CD14-positive monocyte (primary cell): ENCODE measurements around the gene ZNF503. TPM values are rescaled to one million over a fixed set of nuclear protein-coding genes. Genes with fewer than 3 reads are reported as not detected.

Source experiments
- DNase-seq, 3 donors: peaks; one replicate each; pipeline ENCODE4 v3.0.0-alpha.2; 2011 to 2022
- H2AFZ ChIP-seq: 2 replicates; pipeline ENCODE4 v1.6.0; 2012; ENCODE audit warnings: mild to moderate bottlenecking, low read depth, low read length, inconsistent platforms; ENCODE audit not compliant: insufficient read depth, poor library complexity, severe bottlenecking
- H3K27ac ChIP-seq, 2 donors: 1 replicate in 1 of 2; 2 replicates in 1 of 2; pipeline ENCODE4 v1.5.1; 2012 to 2013; ENCODE audit warnings: low read length in 2 of 2, control low read depth in 1 of 2, inconsistent platforms in 1 of 2, low read depth in 1 of 2, mild to moderate bottlenecking in 1 of 2
- H3K27me3 ChIP-seq, 2 donors: one replicate each; pipeline versions ENCODE4 v1.6.0 to v1.6.1; 2011 to 2013; ENCODE audit warnings: low read length in 2 of 2; ENCODE audit not compliant: control insufficient read depth in 2 of 2, insufficient read depth in 2 of 2
- H3K36me3 ChIP-seq, 2 donors: replicated peaks in 1 of 2; 1 replicate in 1 of 2; 2 replicates in 1 of 2; pipeline versions ENCODE4 v1.5.1 to v1.6.1; 2012 to 2013; ENCODE audit warnings: low read length in 2 of 2, control low read depth in 1 of 2, inconsistent platforms in 1 of 2, mild to moderate bottlenecking in 1 of 2; ENCODE audit not compliant: insufficient read depth in 2 of 2, control insufficient read depth in 1 of 2
- H3K4me1 ChIP-seq, 2 donors: 1 replicate in 1 of 2; 2 replicates in 1 of 2; pipeline versions ENCODE4 v1.5.1 to v1.6.1; 2012 to 2013; ENCODE audit warnings: low read length in 2 of 2, control low read depth in 1 of 2, inconsistent platforms in 1 of 2, mild to moderate bottlenecking in 1 of 2, moderate library complexity in 1 of 2; ENCODE audit not compliant: insufficient read depth in 2 of 2, control insufficient read depth in 1 of 2
- H3K4me2 ChIP-seq: replicated peaks from 2 replicates; pipeline ENCODE3; 2012; ENCODE audit warnings: low read length, moderate library complexity, mild to moderate bottlenecking; ENCODE audit not compliant: poor library complexity, severe bottlenecking; ENCODE audit errors: extremely low read depth
- H3K4me3 ChIP-seq, 3 experiments: fragments of 200-600 bp in 1 of 3; sonication (generic) in 1 of 3; replicated peaks in 1 of 3; 1 replicate in 2 of 3; 2 replicates in 1 of 3; pipeline ENCODE4 v1.5.1; 2011 to 2013; ENCODE audit warnings: low read length in 3 of 3, mild to moderate bottlenecking in 3 of 3, control low read depth in 2 of 3, low read depth in 2 of 3, inconsistent platforms in 1 of 3, moderate library complexity in 1 of 3
- H3K79me2 ChIP-seq: 2 replicates; pipeline ENCODE4 v1.6.0; 2012; ENCODE audit warnings: mild to moderate bottlenecking, control low read depth, inconsistent platforms, low read length, moderate library complexity; ENCODE audit not compliant: insufficient read depth
- H3K9ac ChIP-seq: 2 replicates; pipeline ENCODE4 v1.6.0; 2017; ENCODE audit warnings: low read length, mild to moderate bottlenecking; ENCODE audit not compliant: insufficient read depth, poor library complexity, severe bottlenecking
- H3K9me3 ChIP-seq, 2 donors: replicated peaks in 1 of 2; 1 replicate in 1 of 2; 2 replicates in 1 of 2; pipeline versions ENCODE4 v1.5.1 to v1.6.1; 2012 to 2013; ENCODE audit warnings: low read length in 2 of 2, control low read depth in 1 of 2; ENCODE audit not compliant: control insufficient read depth in 1 of 2, insufficient read depth in 1 of 2
- H4K20me1 ChIP-seq: 2 replicates; pipeline ENCODE4 v1.6.0; 2012; ENCODE audit warnings: mild to moderate bottlenecking, low read length, control low read depth, moderate library complexity; ENCODE audit not compliant: insufficient read depth
- H3K27ac Mint-ChIP-seq, 7 donors: one replicate each; pipeline ENCODE4 v1.8.0; 2020; ENCODE audit warnings: mild to moderate bottlenecking in 7 of 7, mixed read lengths in 7 of 7, moderate library complexity in 6 of 7, inconsistent platforms in 2 of 7
- H3K27me3 Mint-ChIP-seq, 3 donors: one replicate each; pipeline ENCODE4 v1.8.0; 2021 to 2022; ENCODE audit warnings: low read depth in 3 of 3, mild to moderate bottlenecking in 3 of 3, mixed read lengths in 3 of 3, moderate library complexity in 3 of 3, inconsistent platforms in 1 of 3
- H3K36me3 Mint-ChIP-seq, 2 donors: one replicate each; pipeline ENCODE4 v1.8.0; 2020; ENCODE audit warnings: mixed read lengths in 2 of 2, inconsistent platforms in 1 of 2, mild to moderate bottlenecking in 1 of 2
- H3K4me1 Mint-ChIP-seq: one replicate; pipeline ENCODE4 v1.8.0; 2020; ENCODE audit warnings: mild to moderate bottlenecking, mixed read lengths
- H3K4me3 Mint-ChIP-seq, 2 donors: one replicate each; pipeline ENCODE4 v1.8.0; 2020; ENCODE audit warnings: mild to moderate bottlenecking in 2 of 2, mixed read lengths in 2 of 2, moderate library complexity in 1 of 2
- H3K9me3 Mint-ChIP-seq, 7 donors: one replicate each; pipeline ENCODE4 v1.8.0; 2020 to 2022; ENCODE audit warnings: mixed read lengths in 7 of 7, mild to moderate bottlenecking in 6 of 7, moderate library complexity in 6 of 7, inconsistent platforms in 2 of 7
- CTCF ChIP-seq: fragments of 200-600 bp; IDR thresholded peaks from one replicate; pipeline ENCODE4 v1.8.0; 2022; ENCODE audit warnings: antibody characterized with exemption, mild to moderate bottlenecking
- WGBS: methylation state at CpG from one replicate; pipeline ENCODE4 v1.1.5; 2013; ENCODE audit warnings: missing lambda C conversion rate; ENCODE audit not compliant: insufficient coverage; 5-methylcytosine and 5-hydroxymethylcytosine counted together
- intact Hi-C, 2 donors: fragments of 100-400 bp; cut with micrococcal nuclease; formaldehyde crosslinking; loops; one replicate each; pipeline versions ENCODE4 v1.15.0 to v1.15.1; 2023
- polyA plus RNA-seq, 3 donors: library from polyadenylated mRNA; depleted of rRNA in 1 of 3; unstranded in 2 of 3; stranded (reverse) in 1 of 3; fragments of 300-500 nt in 2 of 3; fragments of >200 nt in 1 of 3; fragmentation: Illumina TruSeq in 2 of 3; gene quantifications; 1 replicate in 2 of 3; 2 replicates in 1 of 3; pipeline ENCODE4 v1.2.3, GENCODE V29; 2012 to 2021

ZNF503 gene
- polyA plus RNA-seq, 3 donors = 0.65 to 7.2 (median 1.3) TPM

- H3K36me3 ChIP-seq = peaks cover 2 to 10% of the 10 kb centered on the region in 2 donors
- peaks cover 0 to 23% (median 17%) of the 10 kb centered on the region in 7 donors for H3K9me3 Mint-ChIP-seq
- peaks cover 45% of the 10 kb centered on the region for H4K20me1 ChIP-seq
- H3K4me3 Mint-ChIP-seq = peak overlapping the region; percentile 97 to 98
- H3K4me1 Mint-ChIP-seq = peaks cover 41% of the 10 kb centered on the region
- H3K4me2 ChIP-seq = peak overlapping the region; percentile 98
- H3K27me3 ChIP-seq = peaks cover 44 to 58% of the 10 kb centered on the region in 2 donors
- peak overlapping the region; percentile 85 for H2AFZ ChIP-seq
- H3K79me2 ChIP-seq = peaks cover 13% of the 10 kb centered on the region
- H3K4me1 ChIP-seq = peaks cover 42 to 62% of the 10 kb centered on the region in 2 donors
- H3K4me3 ChIP-seq = peak overlapping the region; percentile 81 to 100 (median 83)
- no peak for TF ChIP-seq CTCF
- peaks cover 29 to 34% of the 10 kb centered on the region in 2 donors for H3K36me3 Mint-ChIP-seq
- H3K9me3 ChIP-seq = peaks cover 0 to 19% of the 10 kb centered on the region in 2 donors
- peak overlapping the region; percentile 90 to 98 (median 96) for H3K27ac Mint-ChIP-seq
- H3K27ac ChIP-seq = peak overlapping the region; percentile 85 to 94
- WGBS = under 1% methylated on average over 31 of the region's 42 CpGs
- intact Hi-C loops = loop anchor here (2.0 to 10.0 kb wide), 6 partner anchors 125 to 635 kb away; no protein-coding TSS in a partner anchor
- peaks cover 53 to 66% (median 59%) of the 10 kb centered on the region in 3 donors for H3K27me3 Mint-ChIP-seq
- peak overlapping the region; percentile 74 for H3K9ac ChIP-seq
- DNase-seq = peak; percentile 53 to 77 (median 62)
These were observed 1.1 kb upstream of the ZNF503 start for GRCh38 chr10:75402486-75403143.

GRCh38 chr10:75400771-75401568, 594 bp downstream of the ZNF503 start:
- peaks cover 50 to 70% of the 10 kb centered on the region in 2 donors for H3K4me1 ChIP-seq
- H3K36me3 ChIP-seq = peaks cover 2 to 10% of the 10 kb centered on the region in 2 donors
- under 1% methylated on average over 55 of the region's 68 CpGs for WGBS
- H3K36me3 Mint-ChIP-seq = peaks cover 27 to 31% of the 10 kb centered on the region in 2 donors
- peak overlapping the region; percentile 96 to 97 for H3K4me3 Mint-ChIP-seq
- peaks cover 13% of the 10 kb centered on the region for H3K79me2 ChIP-seq
- H3K27me3 Mint-ChIP-seq = peaks cover 48 to 66% (median 56%) of the 10 kb centered on the region in 3 donors
- H3K4me3 ChIP-seq = peak overlapping the region; percentile 81 to 100 (median 83)
- H3K9me3 Mint-ChIP-seq = peaks cover 0 to 23% (median 14%) of the 10 kb centered on the region in 7 donors
- H3K4me1 Mint-ChIP-seq = peaks cover 40% of the 10 kb centered on the region
- H3K27ac Mint-ChIP-seq = peak overlapping the region; percentile 78 to 96 (median 90)
- H3K9ac ChIP-seq = peak overlapping the region; percentile 74
- H3K4me2 ChIP-seq = peak overlapping the region; percentile 98
- peak overlapping the region; percentile 85 for H2AFZ ChIP-seq
- peaks cover 49% of the 10 kb centered on the region for H4K20me1 ChIP-seq
- peaks cover 39 to 58% of the 10 kb centered on the region in 2 donors for H3K27me3 ChIP-seq
- TF ChIP-seq CTCF = no peak
- intact Hi-C loops = loop anchor here (1.0 to 10.0 kb wide), 6 partner anchors 29 to 636 kb away; no protein-coding TSS in a partner anchor
- peak overlapping the region; percentile 80 to 85 for H3K27ac ChIP-seq
- DNase-seq = peak in 2 of 3 donors; percentile 67 to 73
- H3K9me3 ChIP-seq = peaks cover 0 to 9% of the 10 kb centered on the region in 2 donors
